ENCODE measurements around the gene RSPO3. TPM values are rescaled to one million over a fixed set of nuclear protein-coding genes. Genes with fewer than 3 reads are reported as not detected.

RSPO3 gene
- total and polyA plus RNA-seq, 3 experiments from 2014 or later, result not detected

GRCh38 chr6:127115084-127115655 lies 3.3 kb upstream of the RSPO3 start:
- Mint-ChIP-seq H3K27ac (no peak overlapping the region), H3K4me1 (peaks cover 10 to 20% (median 16%) of the 10 kb centered on the region in 3 donors), H3K4me3 (no peak overlapping the region), H3K36me3 (no peaks in the 10 kb centered on the region), H3K9me3 (no peaks in the 10 kb centered on the region), H3K27me3 (peaks cover 26 to 56% of the 10 kb centered on the region in 2 donors)
- ChIA-PET POLR2A (no interaction called here), CTCF (no interaction called here)
- H3K27ac ChIP-seq (ENCODE audit: low read depth, low read length), result no peak overlapping the region
- H3K4me3 ChIP-seq (ENCODE audit: low read length), result no peak overlapping the region
- no peak for DNase-seq
- no peaks in the 10 kb centered on the region for H3K36me3 ChIP-seq (ENCODE audit: insufficient read depth, low read length)
- H3K4me1 ChIP-seq (ENCODE audit: insufficient read depth, low read length), result no peaks in the 10 kb centered on the region
- no peaks in the 10 kb centered on the region for H3K9me3 ChIP-seq (ENCODE audit: low read length)
- H3K27me3 ChIP-seq (ENCODE audit: insufficient read depth, low read length, poor library complexity, severe bottlenecking), result peaks cover 3% of the 10 kb centered on the region

GRCh38 chr6:127115746-127116145 lies 2.7 kb upstream of the RSPO3 start:
- Histone ChIP-seq H3K9me3 (ENCODE audit: low read length) (no peaks in the 10 kb centered on the region), H3K27me3 (ENCODE audit: insufficient read depth, low read length, poor library complexity, severe bottlenecking) (peaks cover 3% of the 10 kb centered on the region), H3K4me1 (ENCODE audit: insufficient read depth, low read length) (no peaks in the 10 kb centered on the region), H3K36me3 (ENCODE audit: insufficient read depth, low read length) (no peaks in the 10 kb centered on the region), H3K4me3 (ENCODE audit: low read length) (no peak overlapping the region), H3K27ac (ENCODE audit: low read depth, low read length) (no peak overlapping the region)
- CTCF ChIA-PET, result no interaction called here
- H3K9me3 Mint-ChIP-seq, result no peaks in the 10 kb centered on the region
- H3K27me3 Mint-ChIP-seq, result peaks cover 26 to 57% of the 10 kb centered on the region in 2 donors
- no peaks in the 10 kb centered on the region for H3K36me3 Mint-ChIP-seq
- POLR2A ChIA-PET, result no interaction called here
- no peak overlapping the region for H3K27ac Mint-ChIP-seq
- no peak for DNase-seq
- peaks cover 10 to 23% (median 16%) of the 10 kb centered on the region in 3 donors for H3K4me1 Mint-ChIP-seq
- no peak overlapping the region for H3K4me3 Mint-ChIP-seq

GRCh38 chr6:127117979-127118297 lies 533 bp upstream of the RSPO3 start:
- H3K36me3 Mint-ChIP-seq, result no peaks in the 10 kb centered on the region
- no peak for DNase-seq
- Histone ChIP-seq H3K27me3 (ENCODE audit: insufficient read depth, low read length, poor library complexity, severe bottlenecking) (peaks cover 11% of the 10 kb centered on the region), H3K4me1 (ENCODE audit: insufficient read depth, low read length) (no peaks in the 10 kb centered on the region), H3K9me3 (ENCODE audit: low read length) (no peaks in the 10 kb centered on the region), H3K4me3 (ENCODE audit: low read length) (no peak overlapping the region), H3K36me3 (ENCODE audit: insufficient read depth, low read length) (no peaks in the 10 kb centered on the region), H3K27ac (ENCODE audit: low read depth, low read length) (no peak overlapping the region)
- H3K4me3 Mint-ChIP-seq, result peak overlapping the region in 6 of 7 donors; percentile 29 to 73 (median 62)
- no peaks in the 10 kb centered on the region for H3K9me3 Mint-ChIP-seq
- ChIA-PET POLR2A (no interaction called here), CTCF (no interaction called here)
- H3K4me1 Mint-ChIP-seq, result peaks cover 19 to 35% (median 25%) of the 10 kb centered on the region in 3 donors
- no peak overlapping the region for H3K27ac Mint-ChIP-seq
- H3K27me3 Mint-ChIP-seq, result peaks cover 35 to 76% of the 10 kb centered on the region in 2 donors

- peak overlapping the region; percentile 33 to 80 (median 74) for H3K4me3 Mint-ChIP-seq
- H3K27me3 Mint-ChIP-seq, result peaks cover 33 to 78% of the 10 kb centered on the region in 2 donors
- H3K4me3 ChIP-seq (ENCODE audit: low read length), result no peak overlapping the region
- ChIA-PET POLR2A (no interaction called here), CTCF (no interaction called here)
- H3K4me1 Mint-ChIP-seq, result peaks cover 19 to 35% (median 25%) of the 10 kb centered on the region in 3 donors
- H3K4me1 ChIP-seq (ENCODE audit: insufficient read depth, low read length), result no peaks in the 10 kb centered on the region
- H3K36me3 ChIP-seq (ENCODE audit: insufficient read depth, low read length), result no peaks in the 10 kb centered on the region
- H3K27ac ChIP-seq (ENCODE audit: low read depth, low read length), result no peak overlapping the region
- no peaks in the 10 kb centered on the region for H3K36me3 Mint-ChIP-seq
- H3K9me3 Mint-ChIP-seq, result no peaks in the 10 kb centered on the region
- H3K27me3 ChIP-seq (ENCODE audit: insufficient read depth, low read length, poor library complexity, severe bottlenecking), result peaks cover 11% of the 10 kb centered on the region
- H3K9me3 ChIP-seq (ENCODE audit: low read length), result no peaks in the 10 kb centered on the region
- H3K27ac Mint-ChIP-seq, result no peak overlapping the region
- no peak for DNase-seq
Measured at GRCh38 chr6:127119102-127120022, 891 bp downstream of the RSPO3 start.

- H3K4me1 ChIP-seq (ENCODE audit: insufficient read depth, low read length), result no peaks in the 10 kb centered on the region
- Mint-ChIP-seq H3K4me3 (peak overlapping the region in 5 of 7 donors; percentile 36 to 64 (median 63)), H3K27me3 (peaks cover 33 to 71% of the 10 kb centered on the region in 2 donors), H3K36me3 (no peaks in the 10 kb centered on the region), H3K4me1 (peaks cover 19 to 35% (median 25%) of the 10 kb centered on the region in 3 donors), H3K27ac (no peak overlapping the region), H3K9me3 (no peaks in the 10 kb centered on the region)
- no peaks in the 10 kb centered on the region for H3K9me3 ChIP-seq (ENCODE audit: low read length)
- H3K36me3 ChIP-seq (ENCODE audit: insufficient read depth, low read length), result no peaks in the 10 kb centered on the region
- H3K27me3 ChIP-seq (ENCODE audit: insufficient read depth, low read length, poor library complexity, severe bottlenecking), result peaks cover 11% of the 10 kb centered on the region
- no peak for DNase-seq
- no peak overlapping the region for H3K4me3 ChIP-seq (ENCODE audit: low read length)
- H3K27ac ChIP-seq (ENCODE audit: low read depth, low read length), result no peak overlapping the region
- ChIA-PET CTCF (no interaction called here), POLR2A (no interaction called here)
Measured at GRCh38 chr6:127120023-127120786, 1.7 kb downstream of the RSPO3 start.

- Histone ChIP-seq H3K4me3 (ENCODE audit: low read length) (no peak overlapping the region), H3K27me3 (ENCODE audit: insufficient read depth, low read length, poor library complexity, severe bottlenecking) (peaks cover 11% of the 10 kb centered on the region), H3K27ac (ENCODE audit: low read depth, low read length) (no peak overlapping the region), H3K4me1 (ENCODE audit: insufficient read depth, low read length) (no peaks in the 10 kb centered on the region), H3K36me3 (ENCODE audit: insufficient read depth, low read length) (no peaks in the 10 kb centered on the region), H3K9me3 (ENCODE audit: low read length) (no peaks in the 10 kb centered on the region)
- Mint-ChIP-seq H3K36me3 (no peaks in the 10 kb centered on the region), H3K4me3 (peak overlapping the region in 6 of 7 donors; percentile 36 to 58 (median 50)), H3K4me1 (peaks cover 19 to 35% (median 25%) of the 10 kb centered on the region in 3 donors), H3K27me3 (peaks cover 33 to 68% of the 10 kb centered on the region in 2 donors), H3K27ac (no peak overlapping the region), H3K9me3 (no peaks in the 10 kb centered on the region)
- ChIA-PET POLR2A (no interaction called here), CTCF (no interaction called here)
- DNase-seq, result peak in 4 of 5 donors; percentile 2 to 62 (median 15)
Measured at GRCh38 chr6:127120787-127121636, 2.5 kb downstream of the RSPO3 start.

GRCh38 chr6:127121637-127121960 lies 3.1 kb downstream of the RSPO3 start:
- Histone ChIP-seq H3K4me1 (ENCODE audit: insufficient read depth, low read length) (no peaks in the 10 kb centered on the region), H3K36me3 (ENCODE audit: insufficient read depth, low read length) (no peaks in the 10 kb centered on the region), H3K4me3 (ENCODE audit: low read length) (no peak overlapping the region), H3K27me3 (ENCODE audit: insufficient read depth, low read length, poor library complexity, severe bottlenecking) (peaks cover 11% of the 10 kb centered on the region), H3K9me3 (ENCODE audit: low read length) (no peaks in the 10 kb centered on the region), H3K27ac (ENCODE audit: low read depth, low read length) (no peak overlapping the region)
- H3K36me3 Mint-ChIP-seq, result no peaks in the 10 kb centered on the region
- H3K27ac Mint-ChIP-seq, result no peak overlapping the region
- peaks cover 19 to 35% (median 25%) of the 10 kb centered on the region in 3 donors for H3K4me1 Mint-ChIP-seq
- peaks cover 31 to 63% of the 10 kb centered on the region in 2 donors for H3K27me3 Mint-ChIP-seq
- ChIA-PET CTCF (no interaction called here), POLR2A (no interaction called here)
- no peak for DNase-seq
- peak overlapping the region in 5 of 7 donors; percentile 36 to 58 (median 48) for H3K4me3 Mint-ChIP-seq
- no peaks in the 10 kb centered on the region for H3K9me3 Mint-ChIP-seq

Data from CD8-positive, alpha-beta memory T cell (primary cell).